Activated T-helper 1 cell treated with Interleukin-2 at 50 U/mL for 16 hours (primary cell): ENCODE results near the gene CYB5A.

Experiments used
- DNase-seq: peaks from one replicate; pipeline ENCODE4 v3.0.0-alpha.2; 2020; ENCODE audit warnings: low read depth

CYB5A gene

DNA sequence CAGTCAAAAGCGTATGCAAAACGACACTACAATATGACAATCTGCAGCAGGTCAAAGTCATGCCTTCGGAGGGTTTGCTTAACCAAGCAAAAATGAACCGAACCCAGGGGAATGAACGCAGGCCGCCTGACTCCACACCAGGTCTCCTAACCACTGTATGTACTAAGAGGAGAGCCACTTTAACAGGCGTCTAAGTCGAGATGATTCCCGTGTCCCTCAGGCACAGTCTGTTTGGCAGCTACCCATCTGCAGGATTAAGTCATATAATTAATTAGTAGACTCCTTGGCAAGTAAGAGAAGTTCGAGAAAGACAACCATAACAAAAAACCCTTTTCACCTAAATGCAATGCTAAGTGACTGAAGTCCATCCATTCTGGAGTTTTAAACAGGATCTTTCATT is 15.2 kb downstream of the CYB5A start:
- DNase-seq: no peak

DNA sequence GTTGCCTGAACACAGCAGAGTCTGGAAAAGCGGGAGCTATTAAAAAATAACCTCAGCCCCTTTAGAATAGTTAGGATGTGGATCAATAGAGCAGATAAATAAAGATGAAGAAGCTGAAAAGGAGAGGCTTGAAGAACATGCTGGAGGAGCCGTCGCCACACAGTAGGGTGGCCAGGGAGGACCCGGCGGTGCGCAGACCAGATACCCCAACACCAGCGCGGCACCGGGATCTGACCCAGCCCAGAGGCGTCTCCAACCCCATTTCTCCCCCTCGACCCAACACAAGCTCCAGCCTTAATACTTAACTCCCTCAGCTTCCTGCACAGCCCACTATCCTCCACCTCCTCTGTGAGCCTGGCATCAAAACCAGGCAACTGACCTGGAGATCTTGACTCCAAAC is 16.0 kb downstream of the CYB5A start:
- no peak for DNase-seq

DNA sequence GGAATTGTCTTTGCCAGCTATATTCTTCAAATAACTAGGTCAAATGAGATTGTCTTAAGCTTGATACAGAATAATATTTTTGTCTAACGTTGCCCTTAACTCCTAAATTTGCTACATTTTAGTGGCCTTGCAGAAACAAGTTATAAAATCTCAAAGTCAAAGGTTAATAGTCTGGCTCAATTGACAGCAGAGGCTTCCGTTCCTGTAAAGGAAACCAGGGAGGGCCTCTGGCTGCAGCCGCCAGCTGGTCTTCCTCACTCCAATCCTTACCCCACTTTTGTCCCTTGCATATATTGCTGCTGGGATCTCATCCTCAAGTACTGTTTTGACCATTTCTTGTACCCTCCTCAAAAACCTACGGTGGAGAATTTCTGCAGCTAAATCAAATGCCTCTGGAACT is 17.1 kb downstream of the CYB5A start:
- no peak for DNase-seq

- no peak for DNase-seq
Measured at GRCh38 chr18:74273394-74273793, 18.4 kb downstream of the CYB5A start.

DNA sequence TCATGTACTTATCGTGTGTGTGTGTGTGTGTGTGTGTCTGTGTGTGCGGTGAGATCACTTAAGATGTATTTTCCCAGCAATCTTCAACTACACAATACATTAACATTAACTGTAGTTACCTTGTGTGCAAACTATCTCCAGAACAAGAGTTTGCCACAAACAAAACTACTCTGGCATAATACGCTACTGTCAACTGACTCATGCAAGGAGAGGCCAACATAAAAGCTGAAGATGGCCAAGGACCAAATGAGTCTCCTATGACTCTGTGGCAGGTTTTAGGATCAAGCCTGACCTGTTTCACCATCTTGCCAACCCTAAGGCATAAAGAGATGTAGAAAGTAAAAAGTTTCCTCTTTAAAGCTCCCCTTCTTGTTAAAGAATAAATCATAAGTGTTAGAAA is 20.1 kb downstream of the CYB5A start:
- DNase-seq: no peak

GRCh38 chr18:74268933-74269620 is 22.7 kb downstream of the CYB5A start:
- no peak for DNase-seq

- DNase-seq: no peak
Measured at GRCh38 chr18:74268175-74268574, 23.6 kb downstream of the CYB5A start.

DNA sequence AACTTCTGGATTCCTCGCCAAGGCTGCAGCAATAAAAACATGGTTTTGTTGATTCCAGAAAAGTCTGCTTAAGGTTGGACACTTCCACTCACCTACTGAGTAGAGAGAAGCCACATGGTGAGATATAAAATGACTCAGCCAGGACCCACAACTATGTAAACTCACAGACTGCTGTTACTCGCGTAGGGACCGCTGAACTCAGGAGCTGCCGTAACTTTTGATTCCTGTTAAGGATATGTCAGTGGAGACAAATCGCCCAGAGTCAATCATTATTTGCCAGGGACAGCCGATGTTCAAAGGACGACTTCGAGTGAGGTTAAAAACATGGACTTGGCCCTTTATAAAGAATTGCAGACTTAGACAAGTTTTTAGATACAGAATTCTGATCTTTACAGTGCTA is 25.6 kb downstream of the CYB5A start:
- no peak for DNase-seq

DNA sequence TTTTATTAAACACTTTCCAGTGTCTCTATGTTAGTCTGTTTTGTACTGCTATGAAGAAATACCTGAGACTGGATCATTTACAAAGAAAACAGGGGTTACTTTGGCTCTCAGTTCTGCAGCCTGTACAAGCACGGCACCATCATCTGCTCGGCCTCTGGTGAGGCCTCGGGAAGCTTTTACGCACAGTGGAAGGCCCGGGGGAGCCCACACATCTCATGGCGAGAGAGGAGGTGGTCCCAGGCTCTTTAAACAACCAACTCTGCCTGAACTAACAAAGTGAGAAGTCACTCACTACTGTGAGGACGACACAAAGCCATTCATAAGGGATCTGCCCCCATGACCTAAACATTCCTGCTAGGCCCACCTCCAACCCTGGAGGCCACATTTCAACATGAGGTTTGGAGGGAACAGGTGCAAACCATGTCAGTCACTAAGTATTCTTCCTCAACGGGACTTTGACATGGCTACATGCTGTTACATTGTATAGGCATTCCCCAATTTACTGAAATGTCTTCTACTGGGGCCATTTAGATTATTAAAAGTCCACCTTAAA is 26.1 kb downstream of the CYB5A start:
- no peak for DNase-seq

DNA sequence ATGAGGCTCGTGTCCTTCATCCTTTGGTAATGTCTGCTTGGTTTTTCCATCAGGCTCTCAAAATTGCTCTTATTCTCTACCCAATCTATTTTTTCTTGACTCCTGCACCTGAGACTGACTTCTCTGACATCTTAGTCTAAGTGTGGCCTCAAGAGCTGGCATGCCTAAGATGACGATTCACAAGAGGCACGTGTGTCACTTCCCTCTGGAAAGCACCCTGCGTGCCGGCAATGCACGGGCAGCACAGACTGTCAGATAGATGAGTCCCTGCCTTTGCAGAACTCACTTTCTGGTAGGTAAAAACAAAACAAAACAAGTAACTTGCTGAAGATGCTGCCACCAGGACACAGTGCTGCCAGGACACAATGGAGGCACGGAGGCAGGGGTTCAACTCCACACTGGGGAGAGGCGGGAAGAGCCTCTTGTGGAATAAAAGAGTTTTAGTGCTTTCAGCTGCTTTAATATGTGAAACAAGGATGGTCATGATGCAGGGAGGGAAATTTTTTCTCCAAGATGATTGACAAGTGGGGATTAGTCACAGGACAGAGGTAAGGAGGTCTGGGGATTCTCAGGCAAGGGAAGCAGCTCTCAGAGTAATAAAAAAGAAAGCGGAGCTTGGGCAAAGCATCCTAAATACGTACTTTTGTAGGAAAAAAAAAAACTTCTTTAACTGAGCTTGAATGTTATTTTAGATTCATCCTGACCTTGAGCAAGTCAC is 27.3 kb downstream of the CYB5A start:
- DNase-seq: no peak

GRCh38 chr18:74261053-74261713 is 30.6 kb downstream of the CYB5A start:
- DNase-seq: no peak

DNA sequence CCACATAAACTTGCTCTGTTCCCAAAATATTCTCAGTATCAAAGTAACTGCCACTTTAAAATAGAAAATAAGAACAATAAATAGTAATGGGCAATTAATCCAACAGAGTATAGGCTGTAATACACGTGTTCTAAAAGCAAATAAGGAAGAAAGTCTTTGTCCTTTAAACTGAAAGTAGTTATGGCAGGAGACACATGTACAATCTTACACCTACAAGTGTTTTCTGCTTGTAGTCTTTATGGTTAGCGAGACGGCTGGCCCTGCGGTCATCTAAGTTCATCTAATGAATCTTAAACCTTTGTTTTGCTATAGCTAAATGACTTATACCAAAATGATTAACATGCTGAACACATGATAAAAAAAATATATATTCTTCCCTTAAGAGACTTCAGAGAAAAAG is 32.4 kb downstream of the CYB5A start:
- DNase-seq: no peak

DNA sequence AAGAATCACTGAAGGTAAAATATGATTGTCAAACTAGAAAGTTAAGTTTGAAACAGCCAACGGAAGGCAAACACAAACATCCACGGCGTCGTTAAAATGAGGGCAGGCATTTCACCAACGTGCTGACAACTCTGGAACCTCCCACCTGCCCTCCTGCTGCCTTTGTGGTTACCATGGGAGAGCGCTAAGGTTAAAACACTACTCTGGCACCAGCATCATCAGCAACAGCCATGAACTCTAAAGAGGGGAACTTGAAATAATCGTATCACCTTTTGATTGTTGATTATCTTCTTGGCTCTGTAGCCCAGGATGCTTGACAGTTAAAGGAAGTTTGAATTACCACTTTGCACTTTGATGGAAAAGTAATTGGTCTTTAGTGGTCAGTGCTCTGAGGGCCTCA is 34.7 kb downstream of the CYB5A start:
- DNase-seq: no peak

GRCh38 chr18:74256190-74256589 is 35.6 kb downstream of the CYB5A start:
- no peak for DNase-seq

- no peak for DNase-seq
Measured at GRCh38 chr18:74255131-74255616, 36.6 kb downstream of the CYB5A start.

GRCh38 chr18:74252039-74252395 is 39.7 kb downstream of the CYB5A start:
- DNase-seq: no peak

DNA sequence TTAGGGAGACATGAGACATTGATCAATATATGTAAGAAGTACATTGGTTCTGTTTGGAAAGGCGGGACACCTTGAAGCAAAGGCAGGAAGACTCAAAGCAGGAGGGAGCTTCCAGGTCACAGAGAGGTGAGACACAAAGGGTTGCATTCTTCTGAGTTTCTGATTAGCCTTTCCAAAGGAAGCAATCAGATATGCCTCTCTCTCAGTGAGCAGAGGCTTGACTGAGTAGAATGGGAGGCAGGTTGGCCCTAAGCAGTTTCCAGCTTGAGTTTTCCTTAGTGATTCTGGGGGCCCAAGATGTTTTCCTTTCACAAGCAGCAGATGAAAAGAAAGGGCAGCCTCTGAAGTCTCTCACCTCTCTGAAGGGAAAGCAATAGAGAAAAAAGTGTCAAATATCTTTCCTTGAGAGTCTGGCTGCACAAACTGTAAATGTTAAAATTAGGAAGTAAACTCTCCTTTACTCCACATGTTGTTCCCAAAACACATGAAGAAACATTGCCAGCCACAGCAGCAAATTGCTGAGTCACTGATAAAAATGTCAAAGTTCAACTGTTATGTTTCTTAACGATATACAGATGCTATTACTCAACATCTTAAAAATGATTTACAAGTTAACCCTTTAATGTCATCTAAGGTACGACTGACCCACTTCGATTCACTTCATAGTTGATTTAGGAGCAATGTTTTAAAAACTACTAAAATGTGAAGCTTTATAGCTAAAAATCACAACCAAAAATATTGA is 40.3 kb downstream of the CYB5A start:
- no peak for DNase-seq

DNA sequence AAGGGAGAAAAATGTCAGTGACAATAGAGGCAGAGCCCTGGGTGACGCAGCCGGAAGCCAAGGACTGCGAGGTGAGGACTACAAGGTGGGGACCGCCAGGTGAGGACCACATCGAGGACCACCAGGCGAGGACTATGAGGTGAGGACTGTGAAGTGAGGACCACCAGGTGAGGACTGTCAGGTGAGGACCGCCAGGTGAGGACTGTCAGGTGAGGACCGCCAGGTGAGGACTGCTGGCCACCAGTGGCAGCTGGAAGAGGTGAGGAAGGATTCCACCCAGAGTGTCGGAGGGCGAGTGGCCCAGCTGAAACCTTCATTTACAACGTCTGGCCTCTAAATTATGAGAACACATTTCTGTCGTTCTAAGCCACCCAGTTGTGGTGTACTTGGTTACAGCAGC is 41.6 kb downstream of the CYB5A start:
- DNase-seq: no peak

- no peak for DNase-seq
Measured at GRCh38 chr18:74249181-74249968, 42.4 kb downstream of the CYB5A start.

GRCh38 chr18:74248595-74248994 is 43.2 kb downstream of the CYB5A start:
- no peak for DNase-seq

DNA sequence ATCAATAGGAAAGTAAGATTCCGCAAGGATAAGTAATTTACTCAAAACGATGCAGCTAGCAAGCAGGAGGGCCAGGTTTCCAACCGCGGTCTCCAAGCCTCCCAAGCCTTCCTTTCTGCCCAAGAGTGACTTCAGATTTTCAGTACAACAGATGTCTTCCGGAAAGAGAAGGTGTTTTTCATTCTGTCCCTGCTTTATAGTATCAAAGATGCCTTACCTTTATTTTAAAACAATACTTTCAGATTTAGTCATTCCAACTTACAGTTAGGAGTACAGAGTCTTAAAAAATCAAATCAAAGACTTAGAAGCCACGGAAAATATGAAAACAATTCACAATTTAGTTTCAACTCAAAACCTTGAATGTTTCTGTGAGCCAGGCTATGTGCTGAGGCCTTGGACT is 43.6 kb downstream of the CYB5A start:
- no peak for DNase-seq

GRCh38 chr18:74244554-74244953 is 47.2 kb downstream of the CYB5A start:
- DNase-seq: no peak
